Cortex of kidney (tissue), 1 donor: ENCODE data around the gene ACOT7.
"Not testable (repeated sequence)": the region's sequence is repeated elsewhere in the genome, so short reads cannot be mapped to it uniquely, and the experiment has no call there.

Experiments used
- DNase-seq: peaks from one replicate; lab custom pipeline; 2025; lab: John Stamatoyannopoulos, UW

ACOT7 gene

GRCh38 chr1:6396998-6397397, 3.4 kb upstream of the ACOT7 start:
- DNase-seq: no peak

- DNase-seq: not testable (repeated sequence)
Observed at GRCh38 chr1:6395781-6396244, 2.2 kb upstream of the ACOT7 start.

GRCh38 chr1:6395130-6395529, 1.6 kb upstream of the ACOT7 start:
- DNase-seq: not testable (repeated sequence)

- DNase-seq: no peak
Observed at GRCh38 chr1:6392809-6393399, 663 bp downstream of the ACOT7 start.

DNA sequence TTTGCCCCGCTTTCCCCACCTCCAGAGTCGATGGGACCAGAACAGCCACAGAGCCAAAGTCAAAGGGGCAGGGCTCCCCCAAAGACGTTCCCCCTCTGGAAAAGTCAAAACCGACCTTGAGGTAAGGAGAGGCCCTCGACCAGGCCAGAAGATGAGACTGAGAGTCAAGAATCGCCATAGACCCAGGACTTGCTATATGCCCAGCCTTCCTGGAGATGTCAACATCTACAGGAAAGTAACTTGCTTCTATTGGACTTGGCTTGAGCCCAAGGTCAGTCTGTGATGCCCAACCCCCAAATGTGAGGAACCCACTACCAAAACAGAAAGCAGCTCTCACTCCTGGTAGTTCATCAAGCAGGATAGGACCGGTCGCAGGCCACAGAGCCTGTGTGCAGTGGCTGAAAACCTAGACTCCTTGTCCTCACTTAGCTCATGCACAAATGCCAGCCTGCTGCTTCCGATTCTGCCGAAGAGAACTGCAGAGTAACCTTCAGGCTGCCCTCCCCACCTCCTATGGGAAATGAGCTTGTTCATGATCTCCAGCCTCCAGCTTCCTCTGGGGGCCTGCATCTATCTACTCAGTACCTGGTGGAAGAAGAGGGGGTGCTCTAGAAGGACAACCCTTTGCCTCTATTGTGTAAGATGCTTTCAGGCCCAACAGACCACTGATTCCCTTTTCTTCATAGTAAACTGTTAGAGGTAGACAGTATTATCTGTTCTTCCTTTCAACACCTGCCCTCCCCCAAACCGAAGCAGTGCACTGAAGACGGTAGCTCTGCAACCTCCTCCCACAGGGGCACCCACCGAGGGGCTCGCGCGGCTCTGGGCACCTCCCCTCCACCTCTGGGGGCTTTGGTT, 1.4 kb downstream of the ACOT7 start:
- DNase-seq: no peak

DNA sequence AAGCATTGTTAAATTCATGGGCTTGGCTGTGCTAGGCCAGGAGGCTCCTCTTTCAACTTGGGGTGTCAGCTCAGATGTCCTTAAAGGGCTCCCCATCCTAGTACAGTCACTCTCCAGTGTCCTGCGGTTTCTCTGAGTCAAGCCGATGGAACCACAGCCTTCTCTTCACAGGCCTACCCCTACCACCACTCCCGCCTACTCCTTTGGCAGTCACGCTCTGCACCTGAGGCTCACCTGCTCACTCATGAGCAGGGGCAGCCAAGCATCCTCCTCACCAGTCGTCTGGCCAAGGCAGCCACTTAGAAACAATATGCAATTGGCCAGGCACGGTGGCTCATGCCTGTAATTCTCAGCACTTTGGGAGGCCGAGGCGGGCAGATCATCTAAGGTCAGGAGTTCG, 3.6 kb downstream of the ACOT7 start:
- no peak for DNase-seq

GRCh38 chr1:6386371-6386949, 7.1 kb downstream of the ACOT7 start:
- DNase-seq: no peak

GRCh38 chr1:6385488-6386191, 7.9 kb downstream of the ACOT7 start:
- no peak for DNase-seq

- no peak for DNase-seq
Observed at GRCh38 chr1:6384962-6385361, 8.6 kb downstream of the ACOT7 start.

DNA sequence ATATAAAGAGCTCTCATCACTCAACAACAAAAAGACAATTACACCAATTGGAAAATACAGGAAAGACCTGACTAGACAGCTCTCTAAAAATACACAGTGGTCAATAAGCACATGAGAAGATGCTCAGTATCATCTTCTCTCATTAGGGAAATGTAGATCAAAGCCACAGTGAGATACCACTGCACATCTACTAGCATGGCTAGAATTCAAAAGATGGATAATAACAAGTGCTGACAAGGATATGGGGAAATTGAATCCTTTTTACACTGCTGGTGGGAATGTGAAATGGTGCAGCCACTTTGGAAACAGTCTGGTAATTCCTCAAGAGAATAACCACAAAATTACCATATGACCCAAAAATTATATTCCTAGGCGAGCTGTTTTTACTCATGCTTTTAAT, 9.4 kb downstream of the ACOT7 start:
- no peak for DNase-seq

DNA sequence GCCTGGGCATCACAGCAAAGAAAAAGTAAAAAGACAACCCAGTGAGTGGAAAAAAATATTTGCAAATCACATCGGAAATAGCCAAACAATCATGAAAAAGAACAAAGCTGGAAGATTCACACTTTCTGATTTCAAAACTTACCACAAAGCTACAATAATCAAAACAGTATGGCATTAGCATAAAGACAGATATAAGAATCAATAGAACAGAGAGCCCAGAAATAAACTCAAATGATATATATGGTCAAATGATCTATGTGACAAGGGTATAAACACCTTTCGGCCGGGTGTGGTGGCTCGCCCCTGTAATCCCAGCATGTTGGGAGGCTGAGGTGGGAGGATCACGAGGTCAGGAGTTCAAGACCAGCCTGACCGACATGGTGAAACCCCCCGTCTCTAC, 13.5 kb downstream of the ACOT7 start:
- DNase-seq: no peak

GRCh38 chr1:6378096-6378746, 15.3 kb downstream of the ACOT7 start:
- no peak for DNase-seq

GRCh38 chr1:6373961-6374720, 19.4 kb downstream of the ACOT7 start:
- no peak for DNase-seq

DNA sequence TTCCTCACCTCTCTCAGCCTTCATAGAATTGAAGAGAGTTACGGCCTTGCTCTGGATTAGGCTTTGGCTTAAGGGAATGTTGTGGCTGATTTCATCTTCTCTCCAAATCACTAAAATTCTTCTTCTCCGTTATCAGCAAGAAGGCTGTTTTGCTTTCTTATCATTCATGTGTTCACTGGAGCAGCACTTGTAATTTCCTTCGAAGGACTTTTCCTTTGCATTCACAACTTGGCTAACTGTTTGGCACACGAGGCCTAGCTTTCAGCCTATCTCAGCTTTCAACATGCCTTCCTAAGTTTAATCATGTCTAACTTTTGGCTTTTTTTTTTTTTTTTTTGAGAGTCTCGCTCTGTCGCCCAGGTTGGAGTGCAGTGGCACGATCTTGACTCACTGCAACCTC, 21.3 kb downstream of the ACOT7 start:
- DNase-seq: not testable (repeated sequence)

- no peak for DNase-seq
Observed at GRCh38 chr1:6370006-6370405, 23.6 kb downstream of the ACOT7 start.

- DNase-seq: no peak
Observed at GRCh38 chr1:6367381-6368012, 26.1 kb downstream of the ACOT7 start.

DNA sequence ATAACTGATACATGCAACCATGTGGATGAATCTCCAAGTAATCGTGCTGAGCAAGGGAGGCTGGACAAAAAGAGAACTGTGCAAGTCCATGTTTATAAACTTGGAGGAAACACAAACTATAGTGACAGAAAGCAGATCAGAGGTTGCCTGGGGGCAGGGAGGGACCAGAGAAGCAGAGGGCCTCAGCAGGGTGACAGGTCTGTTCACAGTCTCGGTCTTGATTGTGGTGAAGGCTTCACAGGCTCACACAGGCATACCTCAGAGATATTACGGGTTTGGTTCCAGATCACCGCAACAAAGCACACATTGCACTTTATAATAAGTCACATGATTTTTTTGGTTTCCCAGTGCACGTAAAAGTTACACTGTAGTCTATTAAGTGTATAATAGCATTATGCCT, 28.5 kb downstream of the ACOT7 start:
- no peak for DNase-seq

DNA sequence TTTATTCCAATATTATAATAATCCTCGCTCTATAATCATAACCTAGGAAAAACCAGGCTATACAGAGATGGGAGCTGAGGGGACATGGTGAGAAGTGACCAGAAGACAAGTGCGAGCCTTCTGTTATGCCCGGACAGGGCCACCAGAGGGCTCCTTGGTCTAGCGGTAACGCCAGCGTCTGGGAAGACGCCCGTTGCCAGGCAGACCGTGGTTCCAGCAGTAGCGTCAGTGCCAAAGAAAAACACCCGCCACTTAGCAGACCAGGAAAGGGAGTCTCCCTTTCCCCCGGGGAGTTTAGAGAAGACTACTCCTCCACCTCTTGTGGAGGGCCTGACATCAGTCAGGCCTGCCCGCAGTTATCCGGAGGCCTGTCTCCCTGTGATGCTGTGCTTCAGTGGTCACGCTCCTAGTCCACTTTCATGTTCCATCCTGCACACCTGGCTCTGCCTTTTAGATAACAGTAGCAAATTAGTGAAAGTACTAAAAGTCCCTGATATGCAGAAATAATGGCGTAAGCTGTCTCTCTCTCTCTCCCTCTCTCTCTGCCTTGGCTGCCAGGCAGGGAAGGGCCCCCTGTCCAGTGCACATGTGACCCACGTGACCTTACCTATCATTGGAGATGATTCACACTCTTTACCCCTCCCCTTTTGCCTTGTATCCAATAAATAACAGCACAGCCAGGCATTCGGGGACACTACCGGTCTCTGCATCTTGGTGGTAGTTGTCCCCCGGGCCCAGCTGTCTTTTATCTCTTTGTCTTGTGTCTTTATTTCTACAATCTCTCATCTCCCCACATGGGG, 30.3 kb downstream of the ACOT7 start:
- not testable (repeated sequence) for DNase-seq

DNA sequence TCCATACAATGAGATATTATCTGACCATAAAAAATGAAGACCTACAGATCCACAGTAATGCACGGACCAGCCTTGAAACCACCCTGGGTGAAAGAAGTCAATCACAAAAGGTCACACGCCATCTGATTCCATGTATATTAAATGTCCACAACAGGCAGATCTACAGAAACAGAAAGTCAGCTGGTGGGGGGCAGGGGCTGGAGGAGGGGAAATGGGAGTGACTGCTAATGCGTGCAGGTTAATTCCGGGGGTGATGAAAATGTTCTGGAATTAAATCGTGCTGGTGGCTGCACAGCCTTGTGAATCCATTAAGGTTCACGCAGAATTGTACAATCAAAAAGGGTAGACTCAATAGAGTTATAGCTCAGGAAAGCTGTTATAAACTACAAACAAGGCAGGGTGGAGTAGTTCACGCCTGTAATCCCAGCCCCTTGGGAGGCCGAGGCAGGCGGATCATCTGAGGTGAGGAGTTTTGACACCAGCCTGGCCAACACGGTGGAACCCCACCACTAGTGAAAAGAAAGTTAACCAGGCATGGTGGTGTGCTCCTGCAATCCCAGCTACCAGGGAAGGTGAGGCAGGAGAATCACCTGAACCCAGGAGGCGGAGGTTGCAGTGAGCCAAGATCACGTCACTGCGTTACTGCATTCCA, 32.3 kb downstream of the ACOT7 start:
- no peak for DNase-seq
